Esophagus squamous epithelium (tissue), 5 donors: Measurements from ENCODE around the gene LRRC8C. TPM values are rescaled to one million over a fixed set of nuclear protein-coding genes. Genes with fewer than 3 reads are reported as not detected.

Experiments used
- DNase-seq: peaks from one replicate; lab custom pipeline; 2025; lab: John Stamatoyannopoulos, UW
- H3K27ac ChIP-seq, 4 donors: fragments of 200-600 bp; sonication (generic); one replicate each; pipeline ENCODE4 v1.5.1; 2016 to 2019; ENCODE audit warnings: mild to moderate bottlenecking in 1 of 4
- H3K27me3 ChIP-seq, 4 donors: fragments of 200-600 bp; sonication (generic); 1 replicate in 3 of 4; 2 replicates in 1 of 4; pipeline versions ENCODE4 v1.5.1 to v1.6.0; 2017 to 2021; ENCODE audit warnings: antibody characterized with exemption in 1 of 4
- H3K36me3 ChIP-seq, 3 donors: fragments of 200-600 bp; sonication (generic); one replicate each; pipeline ENCODE4 v1.5.1; 2016 to 2019
- H3K4me1 ChIP-seq, 3 donors: fragments of 200-600 bp; sonication (generic); one replicate each; pipeline ENCODE4 v1.5.1; 2017 to 2019
- H3K4me3 ChIP-seq, 4 donors: fragments of 200-600 bp; sonication (generic); 1 replicate in 3 of 4; 2 replicates in 1 of 4; pipeline ENCODE4 v1.5.1; 2016 to 2019; ENCODE audit warnings: mild to moderate bottlenecking in 2 of 4, moderate library complexity in 1 of 4
- H3K9me3 ChIP-seq, 3 donors: fragments of 200-600 bp; sonication (generic); one replicate each; pipeline ENCODE4 v1.5.1; 2016 to 2019
- POLR2A ChIP-seq, 4 donors: fragments of 450-650 bp; IDR thresholded peaks; one replicate each; pipeline ENCODE4 v1.6.1; 2017; ENCODE audit warnings: antibody characterized with exemption in 4 of 4, mild to moderate bottlenecking in 4 of 4, moderate library complexity in 3 of 4
- WGBS, 2 donors: methylation state at CpG; one replicate each; pipeline ENCODE4 v1.1.5; 2018; 5-methylcytosine and 5-hydroxymethylcytosine counted together
- intact Hi-C: fragments of 100-400 bp; cut with DNase I; formaldehyde crosslinking; loops from one replicate; pipeline ENCODE4 v1.15.0; 2022
- total RNA-seq, 4 donors: library from RNA; depleted of rRNA; stranded (reverse); fragments of >200 nt; gene quantifications; one replicate each; pipeline ENCODE4 v1.1.0, GENCODE V29; 2016
- TF ChIP-seq, protein P1 (sequence below), 6 experiments: fragments of 450-650 bp in 4 of 6; fragments of 200-600 bp in 2 of 6; sonication (generic) in 2 of 6; IDR thresholded peaks; one replicate each; pipeline ENCODE4 v1.5.1; 2016 to 2019; ENCODE audit warnings: antibody characterized with exemption in 6 of 6, mild to moderate bottlenecking in 4 of 6, moderate library complexity in 4 of 6
- donor health status: DM: yes; HTN: yes; CAD: no.

LRRC8C gene
- total RNA-seq, 4 donors from 2014 or later, result 1.4 to 5.0 (median 3.2) TPM

DNA sequence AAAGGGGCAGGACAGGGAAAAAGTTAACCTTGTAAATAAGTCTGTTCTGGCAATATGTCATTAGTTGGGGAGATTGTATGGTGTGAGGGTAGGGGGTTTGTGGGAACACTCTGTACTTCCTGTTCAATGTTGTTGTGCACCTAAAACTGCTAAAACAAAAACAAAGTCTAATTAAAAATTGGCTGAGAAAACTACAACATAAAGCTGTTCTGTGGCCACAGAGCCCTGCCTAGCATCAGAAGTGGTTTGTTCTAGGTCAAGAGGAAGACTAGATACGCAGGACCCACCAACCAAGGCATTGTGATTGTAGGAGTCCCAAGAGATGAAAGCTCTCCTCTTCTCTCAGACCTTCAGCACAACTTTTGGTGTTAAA lies 106.9 kb downstream of the LRRC8C start:
- intact Hi-C loops, result no loop called here
- H3K27ac ChIP-seq, result peak overlapping the region in 3 of 4 donors; percentile 15 to 42 (median 37)
- TF ChIP-seq, protein P1, sequence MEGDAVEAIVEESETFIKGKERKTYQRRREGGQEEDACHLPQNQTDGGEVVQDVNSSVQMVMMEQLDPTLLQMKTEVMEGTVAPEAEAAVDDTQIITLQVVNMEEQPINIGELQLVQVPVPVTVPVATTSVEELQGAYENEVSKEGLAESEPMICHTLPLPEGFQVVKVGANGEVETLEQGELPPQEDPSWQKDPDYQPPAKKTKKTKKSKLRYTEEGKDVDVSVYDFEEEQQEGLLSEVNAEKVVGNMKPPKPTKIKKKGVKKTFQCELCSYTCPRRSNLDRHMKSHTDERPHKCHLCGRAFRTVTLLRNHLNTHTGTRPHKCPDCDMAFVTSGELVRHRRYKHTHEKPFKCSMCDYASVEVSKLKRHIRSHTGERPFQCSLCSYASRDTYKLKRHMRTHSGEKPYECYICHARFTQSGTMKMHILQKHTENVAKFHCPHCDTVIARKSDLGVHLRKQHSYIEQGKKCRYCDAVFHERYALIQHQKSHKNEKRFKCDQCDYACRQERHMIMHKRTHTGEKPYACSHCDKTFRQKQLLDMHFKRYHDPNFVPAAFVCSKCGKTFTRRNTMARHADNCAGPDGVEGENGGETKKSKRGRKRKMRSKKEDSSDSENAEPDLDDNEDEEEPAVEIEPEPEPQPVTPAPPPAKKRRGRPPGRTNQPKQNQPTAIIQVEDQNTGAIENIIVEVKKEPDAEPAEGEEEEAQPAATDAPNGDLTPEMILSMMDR (IDR thresholded peaks at IDR 0.05), result no peak
- TF ChIP-seq POLR2A (IDR thresholded peaks at IDR 0.05), result peak in 1 of 4 donors; percentile 30

DNA sequence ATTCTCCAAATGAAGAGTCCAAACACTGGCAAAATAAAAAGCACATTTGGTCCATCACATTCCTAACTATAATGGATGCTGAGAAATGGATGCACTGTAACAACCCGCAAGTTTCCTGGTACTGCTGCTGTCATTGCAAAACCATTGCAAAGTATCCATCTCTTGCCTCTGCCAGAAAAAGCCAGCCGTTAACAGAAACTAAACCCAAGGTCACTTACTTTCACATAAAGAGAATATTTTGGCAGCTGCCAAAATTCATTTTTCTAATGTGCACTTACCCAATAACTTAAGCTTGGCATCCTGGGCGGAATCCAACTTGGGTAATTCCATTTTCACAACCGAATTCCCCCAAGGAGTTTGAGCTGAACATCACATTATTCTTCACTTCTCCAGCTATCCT lies 110.9 kb downstream of the LRRC8C start:
- peaks cover 0 to 10% (median 0%) of the 10 kb centered on the region in 3 donors for H3K4me1 ChIP-seq
- H3K27ac ChIP-seq, result no peak overlapping the region
- H3K27me3 ChIP-seq, result peaks cover 0 to 2% (median 0%) of the 10 kb centered on the region in 4 donors
- WGBS, 2 donors, result 38 to 49% methylated on average over 4 of the region's 4 CpGs
- H3K4me3 ChIP-seq, result no peak overlapping the region
- intact Hi-C loops, result no loop called here
- no peaks in the 10 kb centered on the region for H3K9me3 ChIP-seq
- no peaks in the 10 kb centered on the region for H3K36me3 ChIP-seq
- DNase-seq, result no peak
- no peak for TF ChIP-seq POLR2A (IDR thresholded peaks at IDR 0.05)
- TF ChIP-seq, protein P1 (IDR thresholded peaks at IDR 0.05), result no peak

More for the DNA sequence above, 106.9 kb downstream of the LRRC8C start:
- Histone ChIP-seq H3K36me3 (no peaks in the 10 kb centered on the region), H3K9me3 (no peaks in the 10 kb centered on the region), H3K4me3 (no peak overlapping the region), H3K4me1 (peaks cover 0 to 21% (median 0%) of the 10 kb centered on the region in 3 donors), H3K27me3 (peaks cover 0 to 2% (median 0%) of the 10 kb centered on the region in 4 donors)
- DNase-seq, result no peak
- WGBS, 2 donors, result 82 to 86% methylated on average over 1 of the region's 1 CpG

DNA sequence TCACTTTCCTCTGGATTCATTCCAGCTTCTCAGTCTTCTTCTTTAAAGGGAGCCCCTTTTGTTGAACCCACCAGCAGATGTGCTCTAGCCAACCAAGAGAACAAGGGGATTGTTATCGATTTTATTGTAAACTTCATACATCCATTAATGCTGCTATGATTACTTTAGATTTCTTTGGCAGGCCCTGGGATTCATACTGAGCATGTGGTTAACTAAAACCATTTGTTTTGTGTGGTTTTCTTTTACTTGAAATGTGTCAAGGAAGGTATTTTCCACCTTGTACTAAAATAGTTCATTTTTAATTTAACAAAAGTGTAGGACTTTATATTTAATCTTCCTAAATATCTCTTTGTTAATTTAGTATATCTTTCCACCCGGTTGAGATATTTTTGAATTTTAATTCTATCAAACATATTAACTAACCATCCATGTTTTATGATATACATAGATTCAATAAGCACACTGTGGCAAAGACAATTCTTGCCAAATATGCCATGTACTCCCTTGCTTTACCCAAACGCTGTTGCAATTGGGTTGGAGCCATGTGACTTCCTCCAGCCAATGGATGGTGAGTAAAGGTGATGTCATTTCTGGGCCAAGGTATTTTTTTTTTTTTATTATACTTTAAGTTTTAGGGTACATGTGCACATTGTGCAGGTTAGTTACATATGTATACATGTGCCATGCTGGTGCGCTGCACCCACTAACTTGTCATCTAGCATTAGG lies 113.7 kb downstream of the LRRC8C start:
- intact Hi-C loops, result no loop called here
- DNase-seq, result no peak
- no peaks in the 10 kb centered on the region for H3K36me3 ChIP-seq
- H3K27ac ChIP-seq, result no peak overlapping the region
- TF ChIP-seq, protein P1 (IDR thresholded peaks at IDR 0.05), result no peak
- WGBS, 2 donors, result 73% methylated on average over 3 to 4 of the region's 4 CpGs
- H3K9me3 ChIP-seq, result no peaks in the 10 kb centered on the region
- H3K4me3 ChIP-seq, result no peak overlapping the region
- no peaks in the 10 kb centered on the region for H3K4me1 ChIP-seq
- H3K27me3 ChIP-seq, result peaks cover 0 to 2% (median 0%) of the 10 kb centered on the region in 4 donors

DNA sequence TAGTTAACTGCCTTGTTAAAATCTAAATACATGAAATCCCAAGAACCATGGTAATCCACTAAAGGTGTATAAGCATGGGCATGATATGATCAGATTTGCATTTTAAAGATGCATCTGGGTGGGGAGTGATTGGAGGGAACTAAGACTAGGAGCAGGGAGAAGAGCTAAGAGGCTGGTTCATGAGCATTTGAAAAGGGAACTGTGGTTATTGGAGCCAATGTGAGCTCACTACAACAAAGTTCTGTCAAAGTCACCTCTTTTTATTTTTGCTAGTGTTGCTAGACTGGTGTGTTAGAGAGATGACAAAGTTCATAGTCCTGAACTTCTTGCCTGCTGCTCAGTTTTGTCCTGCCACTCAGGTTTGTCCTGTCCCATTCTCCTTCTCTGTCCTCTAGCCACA lies 120.8 kb downstream of the LRRC8C start:
- TF ChIP-seq, protein P1 (IDR thresholded peaks at IDR 0.05), result no peak
- TF ChIP-seq POLR2A (IDR thresholded peaks at IDR 0.05), result no peak
- no peak overlapping the region for H3K4me3 ChIP-seq
- H3K36me3 ChIP-seq, result no peaks in the 10 kb centered on the region
- peaks cover 0 to 4% (median 0%) of the 10 kb centered on the region in 4 donors for H3K27me3 ChIP-seq
- no peaks in the 10 kb centered on the region for H3K9me3 ChIP-seq
- peaks cover 0 to 15% (median 11%) of the 10 kb centered on the region in 3 donors for H3K4me1 ChIP-seq
- peak overlapping the region in 1 of 4 donors; percentile 36 for H3K27ac ChIP-seq
- intact Hi-C loops, result no loop called here
- no peak for DNase-seq

DNA sequence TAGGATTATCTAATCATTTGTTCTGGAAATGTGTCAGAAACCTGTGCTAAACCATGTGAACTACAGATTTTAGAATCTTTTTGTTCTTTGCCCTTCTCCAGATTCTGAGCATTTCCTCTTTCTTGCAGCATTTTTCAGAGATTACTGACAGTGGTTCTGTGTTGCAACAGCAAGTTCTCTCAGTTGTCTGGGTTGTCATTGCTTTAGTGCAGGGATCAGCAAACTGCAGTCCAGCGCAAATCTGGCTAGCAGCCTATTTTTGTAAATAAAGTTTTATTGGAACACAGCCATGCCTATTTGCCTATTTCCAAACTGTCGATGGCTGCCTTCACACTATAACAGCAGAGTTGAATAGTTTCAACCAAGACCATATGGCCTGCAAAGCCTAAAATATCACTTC lies 121.6 kb downstream of the LRRC8C start:
- Histone ChIP-seq H3K4me3 (no peak overlapping the region), H3K27ac (peak overlapping the region in 1 of 4 donors; percentile 36), H3K36me3 (no peaks in the 10 kb centered on the region), H3K4me1 (peaks cover 0 to 20% (median 16%) of the 10 kb centered on the region in 3 donors), H3K27me3 (peaks cover 0 to 4% (median 0%) of the 10 kb centered on the region in 4 donors), H3K9me3 (no peaks in the 10 kb centered on the region)
- 38 to 61% methylated on average over 2 of the region's 2 CpGs for WGBS, 2 donors
- TF ChIP-seq, protein P1 (IDR thresholded peaks at IDR 0.05), result no peak
- TF ChIP-seq POLR2A (IDR thresholded peaks at IDR 0.05), result no peak
- intact Hi-C loops, result no loop called here
- DNase-seq, result no peak
